Smooth muscle cell (in vitro differentiated cells): ENCODE measurements around the gene CDH4. TPM values are rescaled to one million over a fixed set of nuclear protein-coding genes. Genes with fewer than 3 reads are reported as not detected.

ENCODE experiments used
- DNase-seq: peaks from one replicate; lab custom pipeline; 2025; ENCODE audit not compliant: unreplicated experiment; lab: John Stamatoyannopoulos, UW
- H2AFZ ChIP-seq: fragments of 200-600 bp; sonication (generic); 2 replicates; pipeline ENCODE4 v1.6.0; 2016; ENCODE audit warnings: antibody characterized with exemption, low read depth, mild to moderate bottlenecking
- H3F3A ChIP-seq: fragments of 200-600 bp; sonication (generic); 2 replicates; pipeline ENCODE4 v1.6.0; 2017; ENCODE audit warnings: antibody characterized with exemption, low read depth
- H3K27ac ChIP-seq: fragments of 200-600 bp; sonication (generic); 2 replicates; pipeline ENCODE4 v1.5.1; 2016; ENCODE audit warnings: low read depth, mild to moderate bottlenecking
- H3K27me3 ChIP-seq: fragments of 200-600 bp; sonication (generic); 2 replicates; pipeline ENCODE4 v1.6.1; 2016; ENCODE audit warnings: low read depth, mild to moderate bottlenecking
- H3K36me3 ChIP-seq: fragments of 200-600 bp; sonication (generic); 2 replicates; pipeline ENCODE4 v1.5.1; 2016; ENCODE audit warnings: low read depth
- H3K4me1 ChIP-seq: fragments of 200-600 bp; sonication (generic); 2 replicates; pipeline ENCODE4 v1.5.1; 2016; ENCODE audit warnings: low read depth
- H3K4me2 ChIP-seq: fragments of 200-600 bp; sonication (generic); 2 replicates; pipeline ENCODE4 v1.6.0; 2016; ENCODE audit warnings: mild to moderate bottlenecking
- H3K4me3 ChIP-seq: fragments of 200-600 bp; sonication (generic); 2 replicates; pipeline ENCODE4 v1.5.1; 2016; ENCODE audit warnings: mild to moderate bottlenecking
- H3K79me2 ChIP-seq: fragments of 200-600 bp; sonication (generic); 2 replicates; pipeline ENCODE4 v1.6.0; 2016; ENCODE audit warnings: low read depth, mild to moderate bottlenecking
- H3K9ac ChIP-seq: fragments of 200-600 bp; sonication (generic); 2 replicates; pipeline ENCODE4 v1.6.0; 2016; ENCODE audit warnings: low read depth
- H3K9me3 ChIP-seq: fragments of 200-600 bp; sonication (generic); replicated peaks from 2 replicates; pipeline ENCODE4 v1.5.1; 2016; ENCODE audit warnings: low read depth
- H4K20me1 ChIP-seq: fragments of 200-600 bp; sonication (generic); 2 replicates; pipeline ENCODE4 v1.6.0; 2016; ENCODE audit warnings: low read depth
- WGBS: methylation state at CpG from one replicate; pipeline ENCODE4 v1.1.7; 2016; ENCODE audit warnings: low lambda C conversion rate; 5-methylcytosine and 5-hydroxymethylcytosine counted together
- polyA plus RNA-seq: library from polyadenylated mRNA; unstranded; fragments of >200 nt; fragmentation: Nextera tagmentation; extraction: Ambion mirVana; gene quantifications from 2 replicates; pipeline ENCODE4 v1.2.1, GENCODE V29; 2016
- total RNA-seq: library from RNA; depleted of rRNA; stranded (reverse); fragments of >200 nt; gene quantifications from 2 replicates; pipeline ENCODE4 v1.2.3, GENCODE V29; 2014
- TF ChIP-seq, protein P1 (sequence below): fragments of 200-600 bp; sonication (generic); IDR thresholded peaks from 2 replicates; pipeline ENCODE4 v1.5.1; 2017; ENCODE audit warnings: borderline replicate concordance, mild to moderate bottlenecking, antibody characterized with exemption; ENCODE audit not compliant: insufficient read depth, poor library complexity, severe bottlenecking

CDH4 gene
- total and polyA plus RNA-seq, 2 experiments from 2014 or later = 0.03 to 0.04 TPM

DNA sequence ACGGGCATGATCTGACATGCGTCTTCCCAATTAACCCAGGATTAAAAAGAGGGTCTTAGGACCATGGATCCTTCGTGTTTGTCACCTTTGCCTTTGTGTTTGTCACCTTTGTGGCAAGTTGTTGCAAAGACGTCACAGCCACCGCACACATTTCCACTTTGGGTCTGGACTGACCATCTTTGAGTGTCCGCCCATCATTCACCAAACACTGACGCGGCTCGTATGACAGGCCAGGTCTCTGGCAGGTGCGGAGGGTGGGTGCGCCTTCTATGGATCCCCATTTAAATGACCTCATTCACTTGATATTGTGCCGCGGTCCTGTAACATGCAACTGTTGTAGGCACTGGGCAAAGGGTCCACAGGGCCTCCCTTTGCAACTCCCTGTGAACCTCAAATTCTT is 409.5 kb downstream of the CDH4 start:
- H3K27me3 ChIP-seq = no peaks in the 10 kb centered on the region
- no peaks in the 10 kb centered on the region for H3K4me1 ChIP-seq
- no peak overlapping the region for H3K4me3 ChIP-seq
- H4K20me1 ChIP-seq = no peaks in the 10 kb centered on the region
- H3K4me2 ChIP-seq = no peak overlapping the region
- no peaks in the 10 kb centered on the region for H3K9me3 ChIP-seq
- no peaks in the 10 kb centered on the region for H3F3A ChIP-seq
- WGBS = 93% methylated on average over 13 of the region's 13 CpGs
- TF ChIP-seq, protein P1, sequence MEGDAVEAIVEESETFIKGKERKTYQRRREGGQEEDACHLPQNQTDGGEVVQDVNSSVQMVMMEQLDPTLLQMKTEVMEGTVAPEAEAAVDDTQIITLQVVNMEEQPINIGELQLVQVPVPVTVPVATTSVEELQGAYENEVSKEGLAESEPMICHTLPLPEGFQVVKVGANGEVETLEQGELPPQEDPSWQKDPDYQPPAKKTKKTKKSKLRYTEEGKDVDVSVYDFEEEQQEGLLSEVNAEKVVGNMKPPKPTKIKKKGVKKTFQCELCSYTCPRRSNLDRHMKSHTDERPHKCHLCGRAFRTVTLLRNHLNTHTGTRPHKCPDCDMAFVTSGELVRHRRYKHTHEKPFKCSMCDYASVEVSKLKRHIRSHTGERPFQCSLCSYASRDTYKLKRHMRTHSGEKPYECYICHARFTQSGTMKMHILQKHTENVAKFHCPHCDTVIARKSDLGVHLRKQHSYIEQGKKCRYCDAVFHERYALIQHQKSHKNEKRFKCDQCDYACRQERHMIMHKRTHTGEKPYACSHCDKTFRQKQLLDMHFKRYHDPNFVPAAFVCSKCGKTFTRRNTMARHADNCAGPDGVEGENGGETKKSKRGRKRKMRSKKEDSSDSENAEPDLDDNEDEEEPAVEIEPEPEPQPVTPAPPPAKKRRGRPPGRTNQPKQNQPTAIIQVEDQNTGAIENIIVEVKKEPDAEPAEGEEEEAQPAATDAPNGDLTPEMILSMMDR = no peak
- no peak overlapping the region for H3K9ac ChIP-seq
- no peak for DNase-seq
- H3K36me3 ChIP-seq = no peaks in the 10 kb centered on the region
- no peaks in the 10 kb centered on the region for H3K79me2 ChIP-seq
- H2AFZ ChIP-seq = no peak overlapping the region
- no peak overlapping the region for H3K27ac ChIP-seq

DNA sequence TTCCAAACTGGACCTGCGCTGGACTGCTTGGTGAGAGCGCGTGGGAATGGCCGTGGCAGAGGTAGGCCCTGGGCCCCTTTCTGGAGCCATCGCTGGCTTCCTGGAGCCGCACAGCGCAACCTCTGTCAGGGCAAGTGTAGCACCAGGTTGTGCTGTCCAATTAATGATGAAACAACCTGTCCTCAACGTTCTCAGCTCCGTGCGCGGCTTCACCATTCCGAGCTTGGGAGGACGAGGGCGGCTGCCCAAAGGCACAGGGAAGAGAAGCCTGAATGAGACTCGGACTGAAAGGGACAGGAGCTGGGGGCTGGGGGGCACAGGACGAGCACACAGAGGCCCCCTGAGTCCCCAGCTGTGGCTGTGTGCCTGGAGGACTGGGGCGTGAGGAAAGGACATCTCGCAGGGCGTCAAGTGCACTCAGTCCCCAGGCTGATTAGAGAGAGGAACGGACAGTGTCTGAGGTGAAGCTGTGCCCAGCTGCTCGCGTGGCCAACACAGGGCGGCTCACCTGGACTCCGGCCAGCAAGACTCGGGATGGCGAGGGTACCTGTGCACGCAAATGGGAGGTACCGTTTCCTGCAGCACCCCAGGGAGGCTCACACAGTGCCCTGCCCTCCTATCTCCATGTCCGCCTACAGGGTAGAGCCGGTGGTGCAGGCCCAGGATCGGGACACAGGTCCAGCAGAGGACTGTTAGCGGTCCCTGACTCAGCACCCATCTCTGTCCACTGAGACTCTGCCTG is 410.3 kb downstream of the CDH4 start:
- H3K27ac ChIP-seq = no peak overlapping the region
- no peaks in the 10 kb centered on the region for H3F3A ChIP-seq
- H4K20me1 ChIP-seq = no peaks in the 10 kb centered on the region
- H3K4me2 ChIP-seq = no peak overlapping the region
- H3K79me2 ChIP-seq = no peaks in the 10 kb centered on the region
- H3K36me3 ChIP-seq = no peaks in the 10 kb centered on the region
- DNase-seq = no peak
- no peak overlapping the region for H3K9ac ChIP-seq
- no peak overlapping the region for H2AFZ ChIP-seq
- TF ChIP-seq, protein P1 = no peak
- H3K4me3 ChIP-seq = no peak overlapping the region
- H3K9me3 ChIP-seq = no peaks in the 10 kb centered on the region
- WGBS = 83% methylated on average over 32 of the region's 32 CpGs
- no peaks in the 10 kb centered on the region for H3K27me3 ChIP-seq
- H3K4me1 ChIP-seq = no peaks in the 10 kb centered on the region

DNA sequence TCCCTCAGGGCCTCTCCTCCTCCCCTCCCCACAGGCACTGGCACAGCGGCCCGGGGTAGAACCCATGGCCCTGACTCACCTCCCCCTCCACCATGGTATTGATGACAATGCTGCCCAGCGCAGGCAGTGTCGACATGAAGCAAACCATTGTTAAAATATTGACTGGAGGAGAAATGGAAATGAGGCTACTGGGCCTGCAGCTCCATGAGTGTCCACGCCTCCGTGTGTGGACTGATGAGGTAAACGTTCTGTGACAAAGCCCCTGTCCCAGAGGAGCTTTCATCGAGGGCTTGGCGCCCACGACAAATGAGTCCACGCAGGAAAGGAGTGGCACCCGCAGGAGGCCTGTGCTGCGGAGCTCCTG is 410.9 kb downstream of the CDH4 start:
- Histone ChIP-seq H3K4me1 (no peaks in the 10 kb centered on the region), H3K9ac (no peak overlapping the region)

More for the DNA sequence above, 410.9 kb downstream of the CDH4 start:
- 91% methylated on average over 13 of the region's 13 CpGs for WGBS
- H3F3A ChIP-seq = no peaks in the 10 kb centered on the region
- no peaks in the 10 kb centered on the region for H3K27me3 ChIP-seq
- H4K20me1 ChIP-seq = no peaks in the 10 kb centered on the region
- TF ChIP-seq, protein P1 = no peak
- DNase-seq = no peak
- H3K36me3 ChIP-seq = no peaks in the 10 kb centered on the region
- no peaks in the 10 kb centered on the region for H3K9me3 ChIP-seq
- H3K79me2 ChIP-seq = no peaks in the 10 kb centered on the region
- H3K27ac ChIP-seq = no peak overlapping the region
- no peak overlapping the region for H3K4me3 ChIP-seq
- no peak overlapping the region for H3K4me2 ChIP-seq
- no peak overlapping the region for H2AFZ ChIP-seq
